COLO668 (cell line): ENCODE measurements around the gene OR10A4.
"Not testable (repeated sequence)": the region's sequence is repeated elsewhere in the genome, so short reads cannot be mapped to it uniquely, and the experiment has no call there.

ENCODE experiments used
- DNase-seq: peaks from one replicate; lab custom pipeline; 2025; ENCODE audit not compliant: unreplicated experiment; lab: John Stamatoyannopoulos, UW

The OR10A4 gene

GRCh38 chr11:6895010-6895409 lies 18.6 kb downstream of the OR10A4 start:
- no peak for DNase-seq

GRCh38 chr11:6898911-6899310 lies 22.5 kb downstream of the OR10A4 start:
- no peak for DNase-seq

DNA sequence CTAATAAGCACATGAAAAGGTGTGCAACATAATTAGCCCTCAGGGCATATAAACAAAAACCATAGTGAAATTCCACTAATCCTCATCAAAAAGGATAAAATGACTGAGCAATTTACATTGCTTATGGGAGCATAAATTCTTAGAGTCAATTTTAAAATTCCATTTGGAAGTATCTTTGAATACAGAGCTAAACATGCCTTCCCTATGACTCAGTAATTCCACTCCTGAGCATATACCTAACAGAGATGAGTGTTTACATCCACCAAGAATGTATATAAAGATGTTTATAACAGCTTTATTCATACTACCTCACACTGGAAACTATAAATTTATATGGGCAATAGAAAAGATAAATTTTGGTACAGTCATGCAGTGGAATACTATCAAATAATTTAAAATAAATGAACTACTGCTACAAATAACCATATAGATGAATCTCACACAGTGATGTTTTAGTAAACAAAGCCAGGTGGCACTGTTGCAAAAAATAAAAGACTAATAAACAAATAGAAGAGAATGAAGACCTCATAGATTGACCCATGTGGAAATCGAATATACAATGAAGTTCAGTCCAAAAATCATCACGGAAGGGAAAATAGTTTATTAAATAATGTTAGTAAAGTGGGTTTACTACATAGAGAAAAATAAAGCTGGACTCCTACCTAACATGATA lies 24.0 kb downstream of the OR10A4 start:
- no peak for DNase-seq

GRCh38 chr11:6904804-6905203 lies 28.4 kb downstream of the OR10A4 start:
- DNase-seq: not testable (repeated sequence)

DNA sequence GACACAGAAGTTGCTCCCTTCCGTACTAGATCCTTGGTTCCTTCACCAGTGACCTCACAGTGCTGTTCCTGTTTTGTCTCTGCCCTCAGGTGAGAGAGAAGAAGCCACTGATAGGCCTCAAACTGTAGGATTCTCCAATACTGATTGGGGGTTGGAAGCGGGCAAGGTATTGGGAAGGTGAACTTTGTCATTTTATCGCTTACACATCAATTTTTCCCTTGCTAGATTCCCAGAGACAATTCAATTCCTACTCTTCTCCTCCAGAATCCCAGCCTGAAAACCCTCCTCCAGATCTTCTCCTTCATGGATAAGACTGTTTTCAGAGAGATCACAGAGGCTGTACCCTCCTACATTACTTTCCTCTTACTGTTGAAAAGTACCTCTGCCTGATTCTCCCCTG lies 35.0 kb downstream of the OR10A4 start:
- no peak for DNase-seq

DNA sequence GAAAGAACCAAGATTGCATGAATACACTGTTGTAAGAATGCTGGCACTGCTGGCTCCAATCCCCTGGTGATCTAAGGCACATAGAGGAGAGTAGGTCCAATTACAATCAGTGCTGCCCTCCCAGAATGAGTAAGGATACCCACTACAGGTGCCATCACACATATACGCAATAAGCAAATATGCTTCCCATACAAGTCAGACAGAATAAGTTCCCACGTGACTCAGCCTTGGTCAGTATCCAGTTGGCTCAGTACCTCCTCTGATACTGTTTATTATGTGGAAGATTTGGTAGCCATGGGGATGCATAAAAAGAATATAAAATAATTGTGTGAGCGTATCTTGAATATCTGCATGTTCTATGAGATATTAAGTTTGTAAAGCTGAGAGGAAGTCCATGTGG lies 35.5 kb downstream of the OR10A4 start:
- no peak for DNase-seq

GRCh38 chr11:6919698-6920097 lies 43.3 kb downstream of the OR10A4 start:
- DNase-seq: no peak

- no peak for DNase-seq
Measured at GRCh38 chr11:6920702-6921101, 44.3 kb downstream of the OR10A4 start, which contains the start of gene OR2D3. Gene OR2D3 (plus strand): TSS chr11:6921002. CDS start chr11:6921002, 0 bp downstream.

DNA sequence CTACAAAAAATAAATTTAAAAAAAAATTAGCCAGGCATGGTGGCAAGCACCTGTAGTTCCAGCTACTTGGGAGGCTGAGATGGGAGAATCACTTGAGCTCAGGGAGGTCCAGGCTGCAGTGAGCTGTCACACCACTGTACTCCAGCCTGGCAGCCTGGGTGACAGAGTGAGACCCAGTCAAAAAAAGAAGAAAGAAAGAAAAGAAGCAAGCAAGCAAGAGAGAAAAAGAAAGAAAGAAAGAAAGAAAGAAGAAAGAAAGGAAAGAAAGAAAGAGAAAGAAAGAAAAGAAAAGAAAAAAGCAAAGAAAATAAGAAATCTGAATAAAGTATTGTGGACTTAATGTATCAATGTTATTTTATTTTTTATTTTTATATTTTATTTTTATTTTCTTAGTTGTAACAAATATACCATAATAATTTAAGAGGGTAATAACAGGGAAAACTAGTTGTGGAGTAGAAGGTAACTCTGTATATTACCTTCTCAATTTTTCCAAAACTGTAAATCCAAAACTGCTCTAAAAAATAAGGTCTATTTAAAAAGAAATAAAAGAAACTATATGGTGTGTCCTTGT lies 48.7 kb downstream of the OR10A4 start:
- DNase-seq: no peak

- peak; percentile 12 for DNase-seq
Measured at GRCh38 chr11:6925636-6926207, 49.3 kb downstream of the OR10A4 start.

DNA sequence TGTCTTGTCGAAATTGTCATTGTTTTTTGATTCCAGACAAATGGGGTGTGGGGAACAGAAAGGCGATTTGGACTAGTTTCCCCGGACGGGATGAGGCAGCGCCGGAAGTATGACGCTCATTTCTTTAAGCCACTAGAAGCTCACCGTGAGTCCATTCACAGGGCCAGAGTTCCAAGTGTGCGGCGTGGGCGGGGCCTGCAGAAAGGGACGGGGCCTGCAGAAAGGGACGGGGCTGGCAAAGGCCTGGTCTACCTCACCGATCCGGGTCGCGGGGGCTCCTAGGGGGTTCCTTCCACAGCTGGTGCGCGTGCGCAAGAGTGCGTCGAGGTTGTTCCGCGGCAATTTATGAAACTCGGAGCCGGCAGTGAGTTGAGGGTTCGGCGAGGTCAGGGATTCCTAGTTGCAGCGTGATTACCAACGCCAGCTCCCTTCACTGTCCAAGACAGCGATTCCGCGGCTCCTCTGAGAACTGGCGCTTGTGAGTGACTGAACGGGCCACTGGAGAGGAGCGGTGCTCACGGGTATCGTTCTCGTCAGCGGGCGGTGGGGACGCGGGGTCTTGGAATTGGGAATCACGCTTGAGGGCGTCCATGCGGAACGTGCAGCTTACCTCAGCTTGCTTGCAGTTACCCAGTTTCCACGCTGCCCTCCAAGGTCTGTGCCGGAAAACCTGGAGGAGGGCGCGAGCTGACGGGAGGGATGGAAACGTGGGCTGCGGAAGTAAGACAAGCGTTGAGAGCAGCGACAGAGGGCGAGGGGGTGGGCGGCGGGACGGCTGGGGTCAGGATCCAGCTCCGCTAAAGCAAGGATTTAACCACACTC lies 50.0 kb downstream of the OR10A4 start, which contains the start of gene ZNF215:
ZNF215 (plus strand) TSS at position 219 of the 822 bp plus-strand sequence. CDS start 5,847 bp downstream, outside the sequence.
- peak; percentile 92 for DNase-seq

DNA sequence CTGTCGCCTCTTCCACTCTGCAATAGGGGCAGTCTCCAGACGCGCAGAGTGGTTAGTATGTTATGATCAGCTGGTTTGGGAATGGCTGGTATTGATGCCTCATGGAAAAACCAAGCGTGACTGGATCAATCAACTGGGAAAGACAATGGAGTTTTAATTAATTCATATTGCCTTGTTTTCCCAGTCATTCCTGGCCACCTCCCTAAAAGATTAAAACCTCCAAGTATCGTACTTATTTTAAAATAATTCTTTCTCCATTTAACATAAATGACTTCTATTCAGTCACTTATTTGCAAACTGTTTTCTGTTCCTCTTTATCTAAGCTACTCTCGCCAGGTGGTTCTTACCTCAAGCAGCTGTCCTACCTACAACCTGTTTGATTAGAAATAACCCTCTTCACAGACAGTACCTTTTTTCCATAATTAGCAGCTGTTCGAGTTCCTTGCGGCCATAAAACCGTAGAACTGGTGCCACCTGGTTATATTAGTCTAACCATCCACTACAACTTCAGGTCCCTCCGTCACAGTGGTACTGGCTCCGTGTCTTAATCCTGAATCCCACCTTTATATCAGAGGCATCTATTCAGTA lies 50.7 kb downstream of the OR10A4 start:
- peak; percentile 26 for DNase-seq
